22Rv1 (cell line): Measurements from ENCODE around the gene REG3A.

Source experiments
- ZFX ChIP-seq: fragments of 450-650 bp; IDR thresholded peaks from 2 replicates; pipeline ENCODE4 v1.6.1; 2017; ENCODE audit warnings: antibody characterized with exemption, borderline replicate concordance
- TF ChIP-seq, protein P1 (sequence below): fragments of 450-650 bp; IDR thresholded peaks from 2 replicates; pipeline ENCODE4 v1.5.1; 2017; ENCODE audit warnings: mild to moderate bottlenecking

GRCh38 chr2:79191816-79192215 is 32.3 kb upstream of the REG3A start:
- TF ChIP-seq, protein P1, sequence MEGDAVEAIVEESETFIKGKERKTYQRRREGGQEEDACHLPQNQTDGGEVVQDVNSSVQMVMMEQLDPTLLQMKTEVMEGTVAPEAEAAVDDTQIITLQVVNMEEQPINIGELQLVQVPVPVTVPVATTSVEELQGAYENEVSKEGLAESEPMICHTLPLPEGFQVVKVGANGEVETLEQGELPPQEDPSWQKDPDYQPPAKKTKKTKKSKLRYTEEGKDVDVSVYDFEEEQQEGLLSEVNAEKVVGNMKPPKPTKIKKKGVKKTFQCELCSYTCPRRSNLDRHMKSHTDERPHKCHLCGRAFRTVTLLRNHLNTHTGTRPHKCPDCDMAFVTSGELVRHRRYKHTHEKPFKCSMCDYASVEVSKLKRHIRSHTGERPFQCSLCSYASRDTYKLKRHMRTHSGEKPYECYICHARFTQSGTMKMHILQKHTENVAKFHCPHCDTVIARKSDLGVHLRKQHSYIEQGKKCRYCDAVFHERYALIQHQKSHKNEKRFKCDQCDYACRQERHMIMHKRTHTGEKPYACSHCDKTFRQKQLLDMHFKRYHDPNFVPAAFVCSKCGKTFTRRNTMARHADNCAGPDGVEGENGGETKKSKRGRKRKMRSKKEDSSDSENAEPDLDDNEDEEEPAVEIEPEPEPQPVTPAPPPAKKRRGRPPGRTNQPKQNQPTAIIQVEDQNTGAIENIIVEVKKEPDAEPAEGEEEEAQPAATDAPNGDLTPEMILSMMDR: no peak
- TF ChIP-seq ZFX: no peak
